HG02610 (cell line): ENCODE data around the gene PEX10.

ENCODE experiments used
- ATAC-seq: cut with Tn5 transposase; IDR thresholded peaks from one replicate; pipeline ENCODE4 v1.9.1; 2021; ENCODE audit warnings: mild to moderate bottlenecking, moderate library complexity; ENCODE audit not compliant: unreplicated experiment

PEX10 gene

GRCh38 chr1:2354511-2355372 is 57.6 kb downstream of the PEX10 start:
- ATAC-seq = no peak
